K562 (cell line): ENCODE results near the gene UBR3. TPM values are rescaled to one million over a fixed set of nuclear protein-coding genes. Genes with fewer than 3 reads are reported as not detected.

Source experiments
- NBN ChIP-seq: fragments of 450-650 bp; IDR thresholded peaks from 2 replicates; pipeline ENCODE4 v1.6.1; 2016; ENCODE audit warnings: low read depth, mild to moderate bottlenecking
- OTX1 ChIP-seq: fragments of 450-650 bp; formaldehyde crosslinking; IDR thresholded peaks from 2 replicates; pipeline ENCODE4 v1.4.0; 2022; ENCODE audit warnings: mild to moderate bottlenecking
- SIN3A ChIP-seq, 2 experiments: fragments of 150-350 bp in 1 of 2; IDR thresholded peaks; 2 replicates each; pipeline ENCODE4 v1.6.1; 2011 to 2016; ENCODE audit warnings: borderline replicate concordance in 2 of 2, low read depth in 2 of 2, low read length in 2 of 2, mild to moderate bottlenecking in 2 of 2, moderate library complexity in 2 of 2; ENCODE audit not compliant: control insufficient read depth in 1 of 2
- SMAD1 ChIP-seq: fragments of 150-350 bp; IDR thresholded peaks from 2 replicates; pipeline ENCODE4 v1.6.1; 2014; ENCODE audit warnings: low read length, low read depth; ENCODE audit not compliant: partially characterized antibody
- TSC22D4 ChIP-seq: fragments of 450-650 bp; IDR thresholded peaks from 2 replicates; pipeline ENCODE4 v1.6.1; 2016; ENCODE audit warnings: missing genetic modification characterization, missing biosample characterization, control low read depth
- U2AF2 ChIP-seq: fragments of 200-400 bp; formaldehyde crosslinking; optimal IDR thresholded peaks from 2 replicates; pipeline ENCODE3; 2017; ENCODE audit warnings: low read depth, mild to moderate bottlenecking, low read length
- polyA plus RNA-seq, 8 experiments: library from polyadenylated mRNA; depleted of rRNA in 4 of 8; stranded (reverse) in 5 of 8; unstranded in 3 of 8; fragments of >200 nt; fragmentation: Nextera tagmentation in 2 of 8; fragmentation: Illumina TruSeq in 1 of 8; extraction: Ambion mirVana in 2 of 8; extraction: Trizol in 1 of 8; gene quantifications; 2 replicates each; pipeline versions ENCODE4 v1.2.1 to v1.2.3, GENCODE V29; 2011 to 2014; ENCODE audit warnings: inconsistent platforms in 1 of 8, missing spikeins in 1 of 8
- total RNA-seq, 7 experiments: library from RNA; depleted of rRNA in 6 of 7; stranded (reverse); fragments of >200 nt in 6 of 7; fragmentation: Illumina TruSeq in 2 of 7; extraction: Trizol in 2 of 7; gene quantifications; 2 replicates each; pipeline versions ENCODE4 v1.2.1 to v1.2.3, GENCODE V29; 2011 to 2021; ENCODE audit warnings: low replicate concordance in 1 of 7
- TF ChIP-seq, protein P1 (sequence below): fragments of 250-450 bp; sonication (Bioruptor Pico); IDR thresholded peaks from 2 replicates; pipeline ENCODE4 v1.6.1; 2021; ENCODE audit warnings: mild to moderate bottlenecking
- TF ChIP-seq, protein P2 (sequence below): fragments of 200-800 bp; sonication (Bioruptor generic); IDR thresholded peaks from 2 replicates; pipeline ENCODE4 v1.6.1; 2016; ENCODE audit warnings: missing genetic modification characterization, missing compliant biosample characterization
- TF ChIP-seq, protein P3 (sequence below), 2 experiments: fragments of 450-650 bp; IDR thresholded peaks; 2 replicates each; pipeline ENCODE4 v1.6.1; 2018; ENCODE audit warnings: mild to moderate bottlenecking in 2 of 2, low read depth in 1 of 2; ENCODE audit not compliant: partially characterized antibody in 2 of 2

The UBR3 gene
- total and polyA plus RNA-seq, 9 of the 15 experiments (the other 6 are each of a cell fraction or from before 2014, with no cell fraction given) = 14.4 to 63.5 (median 40.4) TPM

GRCh38 chr2:169945515-169945914 lies 118.3 kb downstream of the UBR3 start (continued):
- TF ChIP-seq OTX1 (CRISPR knock-in tag) (no peak), TSC22D4 (tag) (no peak), SMAD1 (no peak), NBN (no peak), U2AF2 (no peak), SIN3A (IDR thresholded peaks at IDR 0.05; ENCODE audit: borderline replicate concordance in 2 of 2, control insufficient read depth in 1 of 2, low read depth in 2 of 2, low read length in 2 of 2) (no peak)
- TF ChIP-seq, protein P1, sequence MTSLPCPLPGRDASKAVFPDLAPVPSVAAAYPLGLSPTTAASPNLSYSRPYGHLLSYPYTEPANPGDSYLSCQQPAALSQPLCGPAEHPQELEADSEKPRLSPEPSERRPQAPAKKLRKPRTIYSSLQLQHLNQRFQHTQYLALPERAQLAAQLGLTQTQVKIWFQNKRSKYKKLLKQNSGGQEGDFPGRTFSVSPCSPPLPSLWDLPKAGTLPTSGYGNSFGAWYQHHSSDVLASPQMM = no peak
- TF ChIP-seq, protein P2, sequence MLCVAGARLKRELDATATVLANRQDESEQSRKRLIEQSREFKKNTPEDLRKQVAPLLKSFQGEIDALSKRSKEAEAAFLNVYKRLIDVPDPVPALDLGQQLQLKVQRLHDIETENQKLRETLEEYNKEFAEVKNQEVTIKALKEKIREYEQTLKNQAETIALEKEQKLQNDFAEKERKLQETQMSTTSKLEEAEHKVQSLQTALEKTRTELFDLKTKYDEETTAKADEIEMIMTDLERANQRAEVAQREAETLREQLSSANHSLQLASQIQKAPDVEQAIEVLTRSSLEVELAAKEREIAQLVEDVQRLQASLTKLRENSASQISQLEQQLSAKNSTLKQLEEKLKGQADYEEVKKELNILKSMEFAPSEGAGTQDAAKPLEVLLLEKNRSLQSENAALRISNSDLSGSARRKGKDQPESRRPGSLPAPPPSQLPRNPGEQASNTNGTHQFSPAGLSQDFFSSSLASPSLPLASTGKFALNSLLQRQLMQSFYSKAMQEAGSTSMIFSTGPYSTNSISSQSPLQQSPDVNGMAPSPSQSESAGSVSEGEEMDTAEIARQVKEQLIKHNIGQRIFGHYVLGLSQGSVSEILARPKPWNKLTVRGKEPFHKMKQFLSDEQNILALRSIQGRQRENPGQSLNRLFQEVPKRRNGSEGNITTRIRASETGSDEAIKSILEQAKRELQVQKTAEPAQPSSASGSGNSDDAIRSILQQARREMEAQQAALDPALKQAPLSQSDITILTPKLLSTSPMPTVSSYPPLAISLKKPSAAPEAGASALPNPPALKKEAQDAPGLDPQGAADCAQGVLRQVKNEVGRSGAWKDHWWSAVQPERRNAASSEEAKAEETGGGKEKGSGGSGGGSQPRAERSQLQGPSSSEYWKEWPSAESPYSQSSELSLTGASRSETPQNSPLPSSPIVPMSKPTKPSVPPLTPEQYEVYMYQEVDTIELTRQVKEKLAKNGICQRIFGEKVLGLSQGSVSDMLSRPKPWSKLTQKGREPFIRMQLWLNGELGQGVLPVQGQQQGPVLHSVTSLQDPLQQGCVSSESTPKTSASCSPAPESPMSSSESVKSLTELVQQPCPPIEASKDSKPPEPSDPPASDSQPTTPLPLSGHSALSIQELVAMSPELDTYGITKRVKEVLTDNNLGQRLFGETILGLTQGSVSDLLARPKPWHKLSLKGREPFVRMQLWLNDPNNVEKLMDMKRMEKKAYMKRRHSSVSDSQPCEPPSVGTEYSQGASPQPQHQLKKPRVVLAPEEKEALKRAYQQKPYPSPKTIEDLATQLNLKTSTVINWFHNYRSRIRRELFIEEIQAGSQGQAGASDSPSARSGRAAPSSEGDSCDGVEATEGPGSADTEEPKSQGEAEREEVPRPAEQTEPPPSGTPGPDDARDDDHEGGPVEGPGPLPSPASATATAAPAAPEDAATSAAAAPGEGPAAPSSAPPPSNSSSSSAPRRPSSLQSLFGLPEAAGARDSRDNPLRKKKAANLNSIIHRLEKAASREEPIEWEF (CRISPR knock-in tag) = no peak
- TF ChIP-seq, protein P3, sequence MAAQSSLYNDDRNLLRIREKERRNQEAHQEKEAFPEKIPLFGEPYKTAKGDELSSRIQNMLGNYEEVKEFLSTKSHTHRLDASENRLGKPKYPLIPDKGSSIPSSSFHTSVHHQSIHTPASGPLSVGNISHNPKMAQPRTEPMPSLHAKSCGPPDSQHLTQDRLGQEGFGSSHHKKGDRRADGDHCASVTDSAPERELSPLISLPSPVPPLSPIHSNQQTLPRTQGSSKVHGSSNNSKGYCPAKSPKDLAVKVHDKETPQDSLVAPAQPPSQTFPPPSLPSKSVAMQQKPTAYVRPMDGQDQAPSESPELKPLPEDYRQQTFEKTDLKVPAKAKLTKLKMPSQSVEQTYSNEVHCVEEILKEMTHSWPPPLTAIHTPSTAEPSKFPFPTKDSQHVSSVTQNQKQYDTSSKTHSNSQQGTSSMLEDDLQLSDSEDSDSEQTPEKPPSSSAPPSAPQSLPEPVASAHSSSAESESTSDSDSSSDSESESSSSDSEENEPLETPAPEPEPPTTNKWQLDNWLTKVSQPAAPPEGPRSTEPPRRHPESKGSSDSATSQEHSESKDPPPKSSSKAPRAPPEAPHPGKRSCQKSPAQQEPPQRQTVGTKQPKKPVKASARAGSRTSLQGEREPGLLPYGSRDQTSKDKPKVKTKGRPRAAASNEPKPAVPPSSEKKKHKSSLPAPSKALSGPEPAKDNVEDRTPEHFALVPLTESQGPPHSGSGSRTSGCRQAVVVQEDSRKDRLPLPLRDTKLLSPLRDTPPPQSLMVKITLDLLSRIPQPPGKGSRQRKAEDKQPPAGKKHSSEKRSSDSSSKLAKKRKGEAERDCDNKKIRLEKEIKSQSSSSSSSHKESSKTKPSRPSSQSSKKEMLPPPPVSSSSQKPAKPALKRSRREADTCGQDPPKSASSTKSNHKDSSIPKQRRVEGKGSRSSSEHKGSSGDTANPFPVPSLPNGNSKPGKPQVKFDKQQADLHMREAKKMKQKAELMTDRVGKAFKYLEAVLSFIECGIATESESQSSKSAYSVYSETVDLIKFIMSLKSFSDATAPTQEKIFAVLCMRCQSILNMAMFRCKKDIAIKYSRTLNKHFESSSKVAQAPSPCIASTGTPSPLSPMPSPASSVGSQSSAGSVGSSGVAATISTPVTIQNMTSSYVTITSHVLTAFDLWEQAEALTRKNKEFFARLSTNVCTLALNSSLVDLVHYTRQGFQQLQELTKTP (IDR thresholded peaks at IDR 0.05; ENCODE audit: low read depth in 1 of 2, partially characterized antibody in 2 of 2) = no peak
